HG03439 (cell line): ENCODE data around the gene RBL2.
"Not testable (repeated sequence)": the region's sequence is repeated elsewhere in the genome, so short reads cannot be mapped to it uniquely, and the experiment has no call there.

ENCODE experiments used
- ATAC-seq: cut with Tn5 transposase; IDR thresholded peaks from one replicate; pipeline ENCODE4 v1.9.1; 2021; ENCODE audit warnings: mild to moderate bottlenecking, moderate library complexity; ENCODE audit not compliant: unreplicated experiment

Gene RBL2

DNA sequence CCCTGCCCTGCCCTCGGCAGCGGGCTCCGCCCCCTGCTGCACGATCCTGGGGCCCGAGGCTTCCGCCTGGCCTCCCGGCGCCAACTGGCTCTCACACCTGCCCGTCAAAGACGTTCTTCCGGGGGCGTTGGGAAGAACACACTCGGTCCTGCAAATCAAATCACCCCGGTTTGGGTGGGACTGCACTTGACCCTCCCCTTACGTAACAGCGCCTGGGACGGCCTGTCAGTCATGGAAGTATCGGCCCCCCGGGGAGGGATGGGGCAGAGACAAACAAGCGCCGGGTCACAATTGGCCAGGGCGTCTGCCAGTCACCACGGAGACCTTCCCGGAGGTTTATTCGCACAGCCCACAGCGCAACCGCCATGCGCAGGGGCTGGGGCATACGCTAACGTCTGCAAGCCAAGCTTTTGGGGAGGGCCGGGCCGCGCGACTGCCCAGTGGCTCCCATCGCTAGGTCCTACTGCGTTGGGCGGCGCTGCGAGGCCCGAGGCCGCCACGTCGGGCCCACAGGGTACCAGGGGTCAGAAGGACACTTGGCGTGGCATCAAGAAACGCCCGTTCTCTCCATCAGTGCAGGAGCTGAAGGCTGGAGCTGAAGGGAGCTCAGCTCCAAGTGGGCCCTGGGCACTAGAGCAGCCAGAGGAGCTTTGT is 69.1 kb downstream of the RBL2 start:
- ATAC-seq, result peak; percentile 97

- ATAC-seq, result no peak
Observed at GRCh38 chr16:53503991-53504663, 69.9 kb downstream of the RBL2 start.

GRCh38 chr16:53504665-53505064 is 70.4 kb downstream of the RBL2 start:
- no peak for ATAC-seq

DNA sequence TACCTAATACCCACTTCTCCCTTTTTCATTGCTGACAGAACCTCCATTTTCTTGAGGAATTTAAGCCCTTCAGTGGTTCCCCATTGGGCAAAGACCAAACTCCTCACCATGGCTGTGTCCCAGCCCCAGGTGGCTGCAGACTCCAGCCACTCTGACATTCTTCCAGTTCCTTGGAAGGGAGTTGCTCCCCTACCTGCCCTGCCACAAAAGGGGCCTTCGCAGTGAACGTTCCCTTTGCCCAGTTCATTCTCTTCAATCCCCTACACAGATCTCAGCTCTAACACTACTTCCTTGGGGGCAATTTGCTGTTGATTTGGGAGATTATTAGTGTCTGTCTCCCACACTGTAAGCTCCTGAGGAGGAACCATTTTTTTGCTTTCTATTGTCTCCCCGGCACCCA is 72.0 kb downstream of the RBL2 start:
- no peak for ATAC-seq

- no peak for ATAC-seq
Observed at GRCh38 chr16:53507464-53508179, 73.4 kb downstream of the RBL2 start.

DNA sequence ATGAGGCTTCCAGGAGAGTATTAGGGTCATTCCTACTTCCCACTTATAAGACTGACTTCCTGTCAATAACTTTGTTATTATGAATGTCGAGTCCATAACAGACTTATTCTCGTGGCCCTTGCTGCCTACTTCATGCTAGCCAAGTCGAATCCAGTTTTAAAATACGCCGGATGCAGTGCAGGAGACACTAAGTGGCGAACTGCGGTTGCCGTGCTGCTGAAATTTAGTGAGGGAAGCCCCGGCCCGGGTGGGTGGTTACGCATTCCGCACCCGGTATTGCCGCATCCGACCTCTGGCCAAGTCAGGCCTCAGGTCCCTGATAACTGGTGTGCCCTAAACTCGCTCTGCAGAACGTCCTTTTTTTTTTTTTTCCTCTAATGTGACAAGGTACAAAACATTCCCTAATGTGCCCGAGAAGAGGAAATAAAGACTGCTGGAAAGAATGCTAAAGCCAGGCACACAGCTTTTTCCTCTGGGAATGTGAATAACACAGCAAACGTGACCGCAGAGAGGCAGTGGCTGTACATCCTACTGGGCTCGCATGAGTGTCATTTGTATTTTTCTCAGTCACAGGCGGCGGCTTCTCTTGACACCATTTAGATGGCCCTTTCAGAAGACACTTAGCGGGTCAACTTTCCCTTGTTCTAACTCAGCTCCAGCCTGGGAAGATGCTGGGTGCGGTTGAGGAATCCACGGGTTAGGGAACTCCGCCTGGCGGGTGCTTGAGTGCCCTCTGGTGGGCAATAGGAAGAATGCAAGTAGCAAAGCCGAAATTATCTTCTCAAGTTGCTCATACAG is 75.8 kb downstream of the RBL2 start:
- ATAC-seq, result peak; percentile 55

DNA sequence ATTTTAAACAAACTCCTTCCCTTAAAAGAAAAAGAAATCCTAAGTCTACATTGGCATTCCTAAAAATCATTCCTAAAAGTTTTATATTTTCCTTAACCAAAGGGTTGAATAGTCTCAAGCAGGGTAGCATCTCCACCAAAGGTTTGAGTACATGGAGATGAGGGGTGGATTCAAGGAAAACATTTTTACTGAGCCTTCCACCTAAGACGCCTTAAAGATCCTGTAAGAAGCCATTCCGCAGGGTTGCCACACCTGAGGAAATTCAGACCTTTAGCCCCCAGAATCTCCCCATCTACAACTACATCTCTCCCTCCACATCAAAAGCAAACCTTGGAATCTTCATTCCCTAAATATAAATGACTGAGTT is 76.4 kb downstream of the RBL2 start:
- no peak for ATAC-seq

DNA sequence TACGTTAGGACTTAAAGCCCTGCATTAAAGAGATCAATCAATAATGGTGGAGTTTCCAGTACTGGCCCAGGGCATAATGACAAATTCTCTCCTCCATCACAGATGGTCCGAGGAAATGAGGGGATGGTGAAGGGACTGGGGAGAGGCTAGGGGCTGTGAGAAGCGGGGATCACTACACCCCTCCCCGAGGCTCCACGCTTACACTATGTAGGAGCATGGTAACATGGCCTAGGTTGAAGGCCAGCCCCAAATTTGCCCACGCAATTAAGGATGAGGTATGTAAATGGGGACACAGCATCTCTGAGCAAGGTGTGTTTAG is 76.8 kb downstream of the RBL2 start:
- no peak for ATAC-seq

GRCh38 chr16:53511403-53512280 is 77.4 kb downstream of the RBL2 start:
- ATAC-seq, result no peak

- not testable (repeated sequence) for ATAC-seq
Observed at GRCh38 chr16:53512795-53513194, 78.5 kb downstream of the RBL2 start.

DNA sequence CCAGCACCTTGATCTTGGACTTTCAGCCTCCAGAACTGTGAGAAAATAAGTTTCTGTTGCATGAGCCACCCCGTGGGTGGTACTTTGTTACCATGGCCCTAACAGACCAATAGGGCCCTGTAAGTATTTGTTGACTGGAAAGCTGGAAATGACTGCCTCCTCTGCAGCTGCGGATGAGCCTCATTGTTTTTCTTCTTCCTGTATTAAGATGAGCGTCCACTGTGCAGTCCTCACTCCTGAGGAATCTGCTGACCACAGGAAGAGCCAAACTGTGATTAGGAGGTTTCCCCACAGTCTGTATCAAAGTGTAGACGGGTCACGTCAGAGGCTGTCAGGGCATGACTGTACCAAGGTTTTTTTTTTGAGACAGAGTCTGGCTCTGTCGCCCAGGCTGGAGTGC is 81.0 kb downstream of the RBL2 start:
- ATAC-seq, result no peak

DNA sequence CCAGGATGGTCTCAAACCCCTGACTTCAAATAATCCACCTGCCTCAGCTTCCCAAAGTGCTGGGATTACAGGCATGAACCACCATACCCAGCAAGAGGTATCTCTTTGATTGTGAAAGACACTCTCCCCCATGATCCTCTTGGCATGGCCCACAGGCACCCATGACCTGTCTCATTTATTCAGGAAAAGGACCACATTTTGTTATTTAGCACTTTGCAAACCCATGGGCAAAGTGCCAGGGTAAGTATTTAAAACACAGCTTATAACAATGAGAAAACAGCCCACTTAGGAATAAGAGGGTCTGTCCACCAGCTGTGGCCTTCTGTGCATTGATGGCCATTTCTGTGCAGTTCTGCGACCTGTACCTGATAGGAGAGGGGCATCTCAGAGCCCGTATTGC is 81.5 kb downstream of the RBL2 start:
- ATAC-seq, result no peak

DNA sequence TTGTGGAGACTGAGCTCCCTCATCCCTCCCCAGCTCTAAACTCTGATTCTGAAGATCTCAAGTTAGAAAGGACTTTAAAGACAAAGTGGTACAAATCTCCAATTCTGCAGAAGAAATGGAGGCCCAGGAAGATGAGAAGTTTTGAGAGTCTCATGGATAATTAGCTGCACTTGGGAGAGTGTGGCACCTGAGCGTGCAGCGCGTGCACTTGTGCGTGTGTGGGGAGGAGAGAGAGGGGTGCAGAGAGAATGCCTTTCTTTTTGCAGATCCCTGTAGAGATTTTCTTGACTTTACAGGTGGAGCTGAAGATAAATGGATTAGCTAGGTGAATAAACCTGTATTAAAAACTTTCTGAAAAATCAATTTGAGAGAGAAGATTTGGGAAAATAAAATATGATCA is 83.6 kb downstream of the RBL2 start:
- ATAC-seq, result no peak

- peak; percentile 83 for ATAC-seq
Observed at GRCh38 chr16:53518550-53519416, 84.5 kb downstream of the RBL2 start.

DNA sequence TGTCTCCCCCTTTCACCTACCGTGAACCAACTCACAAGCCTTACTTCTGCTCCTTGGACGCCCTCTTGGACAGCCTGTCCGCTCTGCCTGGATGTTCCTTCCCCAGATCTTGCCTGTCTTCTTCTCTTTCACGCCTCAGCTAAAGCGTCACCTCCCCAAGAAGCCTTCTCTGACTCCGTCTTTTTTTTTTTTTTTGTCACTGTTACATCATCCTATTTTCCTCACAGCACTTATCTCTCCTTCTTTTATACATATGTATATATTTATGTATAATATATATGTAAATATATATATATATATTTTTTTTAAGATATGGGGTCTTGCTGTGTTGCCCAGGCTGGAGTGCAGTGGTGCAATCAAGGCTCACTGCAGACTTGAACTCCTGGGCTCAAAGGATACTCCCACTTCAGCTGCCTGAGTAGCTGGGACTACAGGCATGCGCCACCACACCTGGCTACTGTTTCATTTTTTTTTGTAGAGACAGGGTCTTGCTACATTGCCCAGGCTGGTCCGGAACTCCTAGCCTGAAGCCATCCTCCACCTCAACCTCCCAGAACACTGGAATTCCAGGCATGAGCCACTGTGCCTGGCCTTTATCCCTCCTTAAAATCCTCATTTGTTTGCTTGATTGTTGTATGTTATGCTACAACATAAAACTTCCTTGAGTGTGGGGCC is 85.3 kb downstream of the RBL2 start:
- no peak for ATAC-seq

GRCh38 chr16:53523126-53523804 is 89.0 kb downstream of the RBL2 start:
- no peak for ATAC-seq

DNA sequence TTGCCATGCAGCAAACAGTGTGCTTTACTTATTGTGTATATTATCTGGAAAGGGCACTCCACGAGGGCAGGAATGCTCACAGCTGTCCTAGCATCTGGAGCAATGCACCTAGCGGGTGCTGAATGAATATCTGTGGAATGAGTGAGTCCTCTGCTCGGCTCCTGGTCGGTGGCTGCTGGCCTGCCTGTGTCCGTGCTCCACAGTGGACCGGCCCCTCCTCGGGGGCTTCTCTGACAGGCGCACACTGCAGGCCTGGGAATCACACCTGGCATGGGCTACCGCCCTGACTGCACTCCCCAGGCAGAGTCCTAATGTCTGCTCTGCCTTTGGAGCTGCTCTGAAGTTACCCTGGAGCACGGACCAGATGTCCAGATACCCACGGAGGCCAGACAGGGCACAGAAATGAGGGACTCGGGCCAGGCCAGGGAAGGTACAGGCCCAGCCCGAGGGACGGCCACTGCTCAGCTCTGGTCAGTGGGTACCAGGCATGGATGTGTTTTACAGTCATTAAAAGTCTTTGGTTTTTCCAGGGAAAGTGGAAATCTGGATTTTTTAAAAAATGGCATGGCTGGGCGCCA is 89.8 kb downstream of the RBL2 start:
- ATAC-seq, result no peak

DNA sequence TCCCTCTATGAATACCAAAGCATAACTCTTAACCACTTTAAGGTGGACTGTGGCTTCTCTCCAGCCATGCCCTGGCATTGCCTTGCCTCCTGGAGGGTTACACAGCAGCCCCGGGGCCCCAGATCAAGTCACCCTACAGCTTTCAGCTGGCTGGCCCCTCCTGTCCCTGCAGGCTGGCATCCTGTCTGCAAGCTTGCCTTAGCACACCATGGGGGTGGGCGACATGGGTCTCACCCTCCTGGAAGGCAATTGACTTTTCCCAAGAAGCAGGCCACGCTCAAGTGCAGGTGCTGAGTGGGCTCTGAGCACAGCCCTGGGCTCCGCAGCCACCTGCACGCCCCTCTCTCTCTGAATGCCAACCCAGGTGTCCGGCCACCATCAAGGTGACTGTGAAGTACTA is 94.5 kb downstream of the RBL2 start:
- ATAC-seq, result no peak
